HepG2 (cell line): ENCODE measurements around the gene APOL4. TPM values are rescaled to one million over a fixed set of nuclear protein-coding genes. Genes with fewer than 3 reads are reported as not detected.

Source experiments
- AHDC1 ChIP-seq: sonication (generic); formaldehyde crosslinking; IDR thresholded peaks from 2 replicates; pipeline ENCODE4 v1.5.1; 2020; ENCODE audit warnings: mild to moderate bottlenecking, missing genetic modification reagents, borderline replicate concordance
- BRF2 ChIP-seq: sonication (generic); formaldehyde crosslinking; IDR thresholded peaks from 2 replicates; pipeline ENCODE4 v1.8.1; 2022; ENCODE audit warnings: mild to moderate bottlenecking, missing genetic modification reagents
- GATAD1 ChIP-seq: IDR thresholded peaks from 2 replicates; pipeline ENCODE4 v1.6.1; 2016; ENCODE audit warnings: missing genetic modification reagents, missing compliant biosample characterization
- SOX5 ChIP-seq: IDR thresholded peaks from 2 replicates; pipeline ENCODE4 v1.6.1; 2016; ENCODE audit warnings: borderline replicate concordance
- ZMYM4 ChIP-seq: sonication (generic); formaldehyde crosslinking; IDR thresholded peaks from 2 replicates; pipeline ENCODE4 v1.8.1; 2023; ENCODE audit warnings: mild to moderate bottlenecking, missing genetic modification reagents
- ZNF350 ChIP-seq: sonication (generic); formaldehyde crosslinking; IDR thresholded peaks from 2 replicates; pipeline ENCODE4 v1.4.0; 2020; ENCODE audit warnings: mild to moderate bottlenecking, low read depth, missing genetic modification reagents, borderline replicate concordance
- polyA plus RNA-seq, 8 experiments: library from polyadenylated mRNA; depleted of rRNA in 3 of 8; stranded (reverse) in 7 of 8; unstranded in 1 of 8; fragments of >200 nt; fragmentation: Illumina TruSeq in 4 of 8; extraction: Trizol in 4 of 8; gene quantifications; 2 replicates each; pipeline versions ENCODE4 v1.2.1 to v1.2.3, GENCODE V29; 2011 to 2016; ENCODE audit warnings: low read depth in 4 of 8, missing spikeins in 1 of 8, mixed read lengths in 1 of 8; ENCODE audit not compliant: insufficient read depth in 1 of 8
- total RNA-seq, 5 experiments: library from RNA; depleted of rRNA; stranded (reverse); fragments of >200 nt; fragmentation: Illumina TruSeq; extraction: Trizol; gene quantifications; 2 replicates each; pipeline ENCODE4 v1.2.3, GENCODE V29; 2016; ENCODE audit warnings: low read depth in 1 of 5

Gene APOL4
- total and polyA plus RNA-seq, 2 of the 13 experiments (the other 11 are each of a cell fraction or from before 2014, with no cell fraction given) = 0.77 to 2.8 TPM

- no peak for TF ChIP-seq AHDC1 (CRISPR knock-in tag)
- TF ChIP-seq SOX5 (CRISPR knock-in tag) = no peak
- no peak for TF ChIP-seq BRF2
- TF ChIP-seq ZMYM4 = no peak
- no peak for TF ChIP-seq GATAD1 (CRISPR knock-in tag)
- TF ChIP-seq ZNF350 = no peak
These were observed 21.4 kb upstream of the APOL4 start (continued) for GRCh38 chr22:36222887-36223450.
